A549 (cell line): Measurements from ENCODE around the gene RRAS2.

ENCODE experiments used
- CTCF ChIP-seq: fragments of >200 bp; sonication (Bioruptor Twin); formaldehyde crosslinking; IDR thresholded peaks from 3 replicates; pipeline ENCODE4 v1.5.1; 2016
- EP300 ChIP-seq, 2 experiments: fragments of >200 bp; sonication (Bioruptor Twin); formaldehyde crosslinking; IDR thresholded peaks; 2 replicates in 1 of 2; 3 replicates in 1 of 2; pipeline ENCODE4 v1.6.1; 2016 to 2017
- GATA3 ChIP-seq: IDR thresholded peaks from 2 replicates; pipeline ENCODE4 v1.6.1; 2012; ENCODE audit warnings: borderline replicate concordance
- PBX3 ChIP-seq: IDR thresholded peaks from 2 replicates; pipeline ENCODE4 v1.6.1; 2012
- POLR2A ChIP-seq: IDR thresholded peaks from 2 replicates; pipeline ENCODE4 v1.6.1; 2012; ENCODE audit warnings: mild to moderate bottlenecking, low read length
- RNF2 ChIP-seq: fragments of 200-600 bp; sonication (generic); IDR thresholded peaks from 2 replicates; pipeline ENCODE4 v1.6.1; 2016; ENCODE audit warnings: low read depth, mild to moderate bottlenecking, antibody characterized with exemption, moderate library complexity, borderline replicate concordance

GRCh38 chr11:14327116-14327515 is 31.9 kb downstream of the RRAS2 start:
- TF ChIP-seq RNF2 (no peak), GATA3 (no peak), PBX3 (no peak), EP300 (IDR thresholded peaks at IDR 0.05) (no peak), CTCF (no peak), POLR2A (no peak)
